ENCODE results near the gene NYNRIN.
"Not testable (repeated sequence)": the region's sequence is repeated elsewhere in the genome, so short reads cannot be mapped to it uniquely, and the experiment has no call there.

Gene NYNRIN

GRCh38 chr14:24398653-24399446, at the start of gene NYNRIN:
Gene NYNRIN (plus strand): TSS chr14:24399003. CDS start chr14:24399247, 244 bp downstream.
- DNase-seq (ENCODE audit: low read depth in 2 of 2), result no peak

- DNase-seq (ENCODE audit: low read depth in 2 of 2), result no peak
These were observed 49.1 kb upstream of the NYNRIN start for GRCh38 chr14:24349742-24350141.

DNA sequence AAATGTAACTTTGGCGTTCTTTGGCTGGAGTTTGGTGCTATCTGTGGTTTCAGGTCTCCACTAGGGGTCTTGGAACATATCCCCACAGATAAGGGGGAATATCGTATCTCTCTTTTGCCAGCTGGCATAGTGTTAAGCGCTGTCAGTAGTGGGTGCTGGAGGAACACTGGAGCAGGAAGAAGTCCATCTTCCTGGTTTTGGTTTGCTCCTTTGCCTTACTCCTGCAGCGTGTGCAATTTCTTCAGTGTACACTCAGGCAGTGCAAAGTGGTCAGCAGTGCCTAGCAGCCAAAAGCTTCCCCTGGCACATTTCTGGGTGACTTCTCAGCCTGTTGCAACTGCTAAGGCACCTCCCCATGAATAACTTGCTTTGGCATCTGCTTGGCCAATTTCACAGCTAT, 47.3 kb upstream of the NYNRIN start:
- DNase-seq (ENCODE audit: low read depth in 2 of 2), result no peak

DNA sequence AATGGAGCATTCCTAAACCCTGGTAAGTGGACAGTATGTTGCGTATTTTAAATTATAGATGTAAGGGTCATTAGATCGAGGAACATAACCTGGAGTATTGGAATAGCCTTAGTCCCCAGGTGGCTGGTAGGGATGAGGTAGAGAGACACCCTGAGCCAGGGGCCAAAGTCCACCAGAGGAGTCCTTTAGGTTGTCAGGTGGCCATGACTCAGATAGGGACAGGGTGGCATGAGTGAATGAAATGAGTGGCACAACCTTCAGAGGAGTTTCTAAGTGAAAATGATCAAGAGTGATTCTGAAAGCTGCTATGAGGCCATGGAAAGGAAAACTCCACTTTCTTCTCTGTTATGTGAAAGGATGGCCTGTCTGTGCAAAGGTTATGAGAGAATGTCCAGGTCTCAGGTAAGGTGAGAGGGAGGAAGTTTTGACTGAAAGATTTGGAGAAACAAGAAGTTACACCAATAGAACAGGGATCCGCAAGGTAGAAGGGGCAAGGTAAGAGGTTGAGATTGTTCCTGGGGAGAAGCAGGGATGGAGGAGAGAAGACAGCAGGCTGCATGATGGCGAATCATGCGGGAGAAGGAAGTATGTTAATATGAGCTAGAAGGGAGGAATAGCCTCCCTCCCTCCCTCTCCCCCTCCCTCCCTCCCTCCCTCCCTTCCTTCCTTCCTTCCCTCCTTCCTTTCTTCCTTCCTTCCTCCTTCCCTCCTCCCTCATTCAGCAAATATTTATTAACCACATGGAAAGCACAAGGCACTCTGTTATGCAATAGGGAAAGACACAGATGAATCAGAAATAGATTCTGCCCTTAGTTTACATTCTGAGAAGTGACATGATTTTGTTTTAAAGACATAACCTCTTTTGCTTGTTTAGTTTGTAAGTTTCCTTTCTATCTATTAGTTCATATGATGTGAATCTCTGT, 45.0 kb upstream of the NYNRIN start:
- peak in 1 of 2 experiments; percentile 29 for DNase-seq (ENCODE audit: low read depth in 2 of 2)

DNA sequence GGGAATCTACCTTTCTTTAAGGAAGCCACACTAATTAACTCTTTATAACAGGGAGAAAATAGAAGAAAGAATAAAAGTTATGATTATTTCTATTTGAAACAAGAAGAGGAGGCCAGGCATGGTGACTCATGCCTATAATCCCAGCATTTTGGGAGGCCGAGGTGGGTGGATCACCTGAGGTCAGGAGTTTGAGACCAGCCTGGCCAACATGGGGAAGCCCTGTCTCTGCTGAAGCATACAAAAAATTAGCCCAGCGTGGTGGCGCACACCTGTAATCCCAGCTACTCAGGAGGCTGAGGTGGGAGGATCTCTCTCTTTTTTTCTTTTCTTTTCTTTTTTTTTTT, 44.3 kb upstream of the NYNRIN start:
- DNase-seq (ENCODE audit: low read depth in 2 of 2), result not testable (repeated sequence)

DNA sequence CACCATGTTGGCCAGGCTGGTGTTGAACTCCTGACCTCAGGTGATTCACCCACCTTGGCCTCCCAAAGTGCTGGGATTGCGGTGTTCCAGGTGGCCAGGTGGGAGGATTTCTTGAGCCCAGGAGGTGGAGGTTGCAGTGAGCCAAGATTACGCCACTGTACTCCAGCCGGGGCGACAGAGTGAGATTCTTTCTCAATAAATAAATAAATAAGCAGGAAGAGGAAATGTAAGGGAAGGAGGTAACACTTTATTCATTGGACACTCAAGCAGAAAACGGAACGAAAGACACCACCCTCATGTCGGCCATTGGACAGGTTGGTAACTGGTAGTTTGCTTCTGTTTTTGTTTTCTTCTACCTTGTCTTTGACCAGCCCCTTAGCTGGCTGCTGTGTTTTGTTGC, 43.8 kb upstream of the NYNRIN start:
- DNase-seq (ENCODE audit: low read depth in 2 of 2), result no peak

DNA sequence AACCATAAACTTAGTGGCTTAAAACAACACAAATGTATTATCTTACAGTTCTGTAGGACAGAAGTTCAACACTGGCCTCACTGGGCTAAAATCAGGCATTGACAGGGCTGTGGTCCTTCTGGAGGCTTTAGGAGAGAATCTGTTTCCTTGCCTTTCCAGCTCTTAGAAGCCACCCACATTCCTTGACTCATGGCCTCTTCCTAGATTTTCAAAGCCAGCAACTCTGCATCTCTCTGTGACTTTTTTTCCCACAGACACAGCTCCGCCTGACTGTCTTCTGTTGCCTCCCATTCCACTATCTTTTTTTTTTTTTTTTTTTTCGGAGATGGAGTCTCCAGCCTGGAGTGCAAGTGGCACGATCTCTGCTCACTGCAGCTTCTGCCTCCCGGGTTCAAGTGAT, 42.6 kb upstream of the NYNRIN start:
- no peak for DNase-seq (ENCODE audit: low read depth in 2 of 2)

- no peak for DNase-seq (ENCODE audit: low read depth in 2 of 2)
These were observed 38.5 kb upstream of the NYNRIN start for GRCh38 chr14:24360281-24360680.

DNA sequence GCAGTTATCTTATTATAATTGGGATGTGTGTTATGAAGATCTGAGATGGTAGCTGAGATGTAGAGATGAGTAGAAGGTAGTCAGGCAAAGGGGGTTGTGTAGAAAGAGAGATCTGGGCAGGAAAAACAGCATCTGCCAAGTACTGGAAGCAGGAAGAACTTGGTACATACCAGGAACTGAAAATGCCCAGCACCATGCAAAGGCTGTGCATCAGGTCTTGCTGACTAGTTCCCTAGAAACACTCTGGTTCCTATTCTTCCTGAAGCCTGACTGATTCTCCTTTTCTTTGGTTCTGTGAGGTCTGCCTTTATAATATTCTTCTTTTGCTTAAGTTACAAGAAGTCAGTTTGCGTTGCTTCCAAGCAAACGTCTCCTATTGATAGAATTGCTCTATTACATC, 37.5 kb upstream of the NYNRIN start:
- DNase-seq (ENCODE audit: low read depth in 2 of 2), result no peak

DNA sequence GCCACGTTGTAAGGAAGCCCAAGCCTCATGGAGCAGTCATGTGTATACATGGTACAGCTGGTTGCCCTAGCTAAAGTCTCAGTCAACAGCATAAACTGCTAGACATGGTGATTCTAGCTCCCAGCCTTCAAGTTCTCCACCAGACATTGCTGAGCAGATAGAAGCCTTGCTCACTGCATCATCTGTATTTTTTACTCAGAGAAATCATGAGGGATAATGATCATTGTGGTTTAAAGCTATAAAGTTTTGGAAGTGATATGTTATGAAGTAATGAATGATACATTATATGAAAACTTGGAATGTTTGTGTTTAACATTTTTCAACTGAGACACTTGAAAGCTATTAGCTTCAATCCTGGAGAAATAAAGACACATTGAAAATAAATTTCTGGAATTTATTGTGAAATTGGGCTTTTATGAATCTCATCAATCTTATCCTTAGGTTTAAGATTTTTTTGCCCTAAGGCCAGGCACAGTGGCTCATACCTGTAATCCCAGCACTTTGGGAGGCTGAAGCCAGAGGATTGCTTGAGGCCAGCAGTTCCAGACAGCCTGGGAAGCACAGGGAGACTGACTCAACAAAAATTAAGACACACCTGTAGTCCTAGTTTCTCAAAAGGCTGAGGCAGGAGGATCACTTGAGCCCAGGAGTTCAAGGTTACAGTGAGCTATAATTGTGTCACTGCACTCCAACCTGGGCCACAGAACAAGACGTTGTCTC, 36.4 kb upstream of the NYNRIN start:
- DNase-seq (ENCODE audit: low read depth in 2 of 2), result peak; percentile 44 to 51

DNA sequence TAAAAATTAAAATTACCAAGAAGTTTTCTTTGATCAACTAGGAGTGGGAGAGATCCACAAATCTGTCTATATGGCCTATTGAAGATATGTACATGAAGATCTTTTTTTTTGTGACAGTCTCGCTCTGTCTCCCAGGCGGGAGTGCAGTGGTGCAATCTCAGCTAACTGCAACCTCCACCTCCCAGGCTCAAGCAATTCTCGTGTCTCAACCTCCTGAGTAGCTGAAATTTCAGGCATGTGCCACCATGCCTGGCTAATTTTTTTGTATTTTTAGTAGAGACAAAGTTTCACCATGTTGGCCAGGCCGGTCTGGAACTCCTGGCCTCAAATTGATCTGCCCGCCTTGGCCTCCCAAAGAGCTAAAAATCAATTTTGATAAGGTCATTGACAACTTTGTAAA, 35.4 kb upstream of the NYNRIN start:
- no peak for DNase-seq (ENCODE audit: low read depth in 2 of 2)

- no peak for DNase-seq (ENCODE audit: low read depth in 2 of 2)
These were observed 34.0 kb upstream of the NYNRIN start for GRCh38 chr14:24364841-24365240.

GRCh38 chr14:24365600-24366412, 33.0 kb upstream of the NYNRIN start:
- peak; percentile 75 to 76 for DNase-seq (ENCODE audit: low read depth in 2 of 2)

DNA sequence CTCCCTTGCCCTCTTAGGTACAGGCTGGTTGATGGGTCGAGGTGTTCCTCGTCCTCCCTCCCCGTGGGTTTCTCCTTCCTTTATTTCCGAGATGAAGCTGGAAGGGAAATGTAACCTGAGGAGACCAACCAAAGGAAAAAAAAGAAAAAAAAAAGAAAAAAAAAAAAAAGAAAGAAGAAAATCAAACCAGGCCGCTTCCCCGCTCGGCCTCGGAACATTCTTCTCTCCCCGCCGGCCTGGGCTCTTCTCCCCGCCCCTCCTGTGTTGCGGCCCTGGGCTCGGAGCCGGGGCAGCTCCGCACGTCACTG, 32.4 kb upstream of the NYNRIN start:
- DNase-seq (ENCODE audit: low read depth in 2 of 2), result no peak

GRCh38 chr14:24366721-24367513, 31.9 kb upstream of the NYNRIN start:
- peak; percentile 97 for DNase-seq (ENCODE audit: low read depth in 2 of 2)

DNA sequence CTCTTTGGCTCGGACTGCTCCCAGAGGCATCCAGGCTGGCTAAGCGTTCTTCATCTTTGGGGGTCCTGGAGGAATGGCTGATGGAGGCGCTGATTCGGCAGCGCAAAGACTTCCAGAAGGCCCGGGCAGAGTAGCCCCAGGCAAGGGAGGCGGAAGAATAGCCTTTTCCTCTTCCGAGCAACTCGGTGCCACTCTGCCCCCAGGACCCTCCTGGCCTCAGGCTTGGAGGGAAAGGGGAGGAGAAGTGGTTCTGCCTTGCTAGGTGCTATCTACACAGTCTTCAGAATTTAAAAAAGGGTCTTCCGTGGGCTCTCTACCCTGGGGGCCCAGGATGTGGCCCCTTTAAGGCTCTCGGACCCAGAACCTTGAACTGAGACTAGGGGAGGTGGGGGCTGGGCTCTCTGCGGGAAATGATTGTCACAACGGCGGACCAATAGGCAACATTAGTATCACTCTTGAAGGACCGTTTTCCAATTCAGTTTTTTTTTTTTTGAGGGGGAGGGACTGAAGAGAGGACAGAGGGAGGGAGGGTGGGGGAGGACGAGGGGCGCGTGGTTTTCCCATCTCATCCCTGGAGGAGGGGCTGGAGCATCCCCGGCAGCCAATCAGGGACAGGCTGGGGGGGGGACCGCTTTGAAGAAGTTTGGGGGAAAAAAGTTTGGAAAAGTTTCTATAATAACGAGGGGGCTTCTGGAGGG, 31.1 kb upstream of the NYNRIN start, which contains the start of gene NFATC4:
Gene NFATC4 (plus strand): TSS at position 671 of the 698 bp plus-strand sequence. CDS start 157 bp downstream, outside the sequence.
- DNase-seq (ENCODE audit: low read depth in 2 of 2), result peak; percentile 98 to 99

GRCh38 chr14:24368212-24368561, 30.6 kb upstream of the NYNRIN start:
- DNase-seq (ENCODE audit: low read depth in 2 of 2), result no peak

DNA sequence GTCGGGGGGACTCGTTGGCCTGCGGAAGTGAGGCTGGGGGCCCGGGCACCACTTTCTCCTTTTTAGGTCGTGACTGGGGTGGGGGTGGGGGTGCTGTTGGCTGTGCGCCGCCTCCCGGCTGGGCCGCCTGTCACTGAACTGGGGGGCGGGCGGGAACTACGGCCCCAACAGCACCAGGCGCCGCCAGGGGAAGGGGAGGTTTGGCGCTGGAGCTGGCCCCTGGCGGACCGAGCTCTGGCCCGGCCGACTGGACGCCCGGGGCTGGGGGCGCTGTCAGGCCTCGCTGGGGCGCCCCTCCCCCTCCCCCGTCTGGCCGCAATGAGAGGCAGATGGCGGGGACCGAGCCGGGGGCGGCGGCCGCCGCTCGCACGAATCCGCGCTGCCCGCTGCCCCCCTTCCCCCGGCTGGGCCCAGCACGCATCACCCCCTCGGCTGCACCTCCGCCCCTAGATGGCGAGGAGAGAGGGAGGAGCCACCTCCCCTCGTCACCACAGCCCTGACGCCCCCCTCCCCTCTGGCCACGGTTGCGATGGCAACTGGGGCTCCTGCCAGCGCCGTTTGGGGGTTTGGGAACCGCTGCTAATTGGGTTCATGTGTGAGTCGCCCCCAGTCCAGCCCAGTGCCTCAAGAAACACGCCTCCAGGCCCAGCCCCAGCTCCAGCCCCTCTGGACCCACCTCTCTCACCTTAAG, 30.1 kb upstream of the NYNRIN start:
- peak; percentile 87 to 88 for DNase-seq (ENCODE audit: low read depth in 2 of 2)

GRCh38 chr14:24369463-24369862, 29.3 kb upstream of the NYNRIN start:
- no peak for DNase-seq (ENCODE audit: low read depth in 2 of 2)

Measured in fibroblast of skin of left biceps (primary cell).